Fibroblast of villous mesenchyme (primary cell): ENCODE measurements around the gene NSG1. TPM values are rescaled to one million over a fixed set of nuclear protein-coding genes. Genes with fewer than 3 reads are reported as not detected.

Source experiments
- DNase-seq: peaks from one replicate; pipeline ENCODE4 v3.0.0-alpha.2; 2010; ENCODE audit warnings: low read depth
- H3K4me3 ChIP-seq: 2 replicates; pipeline ENCODE4 v1.5.1; 2011; ENCODE audit warnings: low read depth, mild to moderate bottlenecking, low read length
- total RNA-seq: library from RNA; depleted of rRNA; stranded (reverse); fragments of >200 nt; gene quantifications from 2 replicates; pipeline ENCODE4 v1.2.3, GENCODE V29; 2012
- TF ChIP-seq, protein P1 (sequence below): IDR thresholded peaks from 2 replicates; pipeline ENCODE4 v1.5.1; 2012; ENCODE audit warnings: low read depth, mild to moderate bottlenecking, low read length; ENCODE audit not compliant: insufficient read depth

NSG1 gene, protein sequence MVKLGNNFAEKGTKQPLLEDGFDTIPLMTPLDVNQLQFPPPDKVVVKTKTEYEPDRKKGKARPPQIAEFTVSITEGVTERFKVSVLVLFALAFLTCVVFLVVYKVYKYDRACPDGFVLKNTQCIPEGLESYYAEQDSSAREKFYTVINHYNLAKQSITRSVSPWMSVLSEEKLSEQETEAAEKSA
- total RNA-seq: 0.32 and 0.86 TPM in 2 replicates

GRCh38 chr4:4386736-4387392, at the start of gene NSG1:
Gene NSG1 (plus strand): TSS chr4:4387102. CDS start chr4:4387630, 528 bp downstream.
- TF ChIP-seq, protein P1, sequence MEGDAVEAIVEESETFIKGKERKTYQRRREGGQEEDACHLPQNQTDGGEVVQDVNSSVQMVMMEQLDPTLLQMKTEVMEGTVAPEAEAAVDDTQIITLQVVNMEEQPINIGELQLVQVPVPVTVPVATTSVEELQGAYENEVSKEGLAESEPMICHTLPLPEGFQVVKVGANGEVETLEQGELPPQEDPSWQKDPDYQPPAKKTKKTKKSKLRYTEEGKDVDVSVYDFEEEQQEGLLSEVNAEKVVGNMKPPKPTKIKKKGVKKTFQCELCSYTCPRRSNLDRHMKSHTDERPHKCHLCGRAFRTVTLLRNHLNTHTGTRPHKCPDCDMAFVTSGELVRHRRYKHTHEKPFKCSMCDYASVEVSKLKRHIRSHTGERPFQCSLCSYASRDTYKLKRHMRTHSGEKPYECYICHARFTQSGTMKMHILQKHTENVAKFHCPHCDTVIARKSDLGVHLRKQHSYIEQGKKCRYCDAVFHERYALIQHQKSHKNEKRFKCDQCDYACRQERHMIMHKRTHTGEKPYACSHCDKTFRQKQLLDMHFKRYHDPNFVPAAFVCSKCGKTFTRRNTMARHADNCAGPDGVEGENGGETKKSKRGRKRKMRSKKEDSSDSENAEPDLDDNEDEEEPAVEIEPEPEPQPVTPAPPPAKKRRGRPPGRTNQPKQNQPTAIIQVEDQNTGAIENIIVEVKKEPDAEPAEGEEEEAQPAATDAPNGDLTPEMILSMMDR: no peak
- peak; percentile 27 for DNase-seq
- peak within 1 kb of the TSS; percentile 45 for H3K4me3 ChIP-seq

- no peak for DNase-seq
- no peak overlapping the region for H3K4me3 ChIP-seq
- TF ChIP-seq, protein P1: no peak
Observed at GRCh38 chr4:4338210-4339001, 48.5 kb upstream of the NSG1 start.

DNA sequence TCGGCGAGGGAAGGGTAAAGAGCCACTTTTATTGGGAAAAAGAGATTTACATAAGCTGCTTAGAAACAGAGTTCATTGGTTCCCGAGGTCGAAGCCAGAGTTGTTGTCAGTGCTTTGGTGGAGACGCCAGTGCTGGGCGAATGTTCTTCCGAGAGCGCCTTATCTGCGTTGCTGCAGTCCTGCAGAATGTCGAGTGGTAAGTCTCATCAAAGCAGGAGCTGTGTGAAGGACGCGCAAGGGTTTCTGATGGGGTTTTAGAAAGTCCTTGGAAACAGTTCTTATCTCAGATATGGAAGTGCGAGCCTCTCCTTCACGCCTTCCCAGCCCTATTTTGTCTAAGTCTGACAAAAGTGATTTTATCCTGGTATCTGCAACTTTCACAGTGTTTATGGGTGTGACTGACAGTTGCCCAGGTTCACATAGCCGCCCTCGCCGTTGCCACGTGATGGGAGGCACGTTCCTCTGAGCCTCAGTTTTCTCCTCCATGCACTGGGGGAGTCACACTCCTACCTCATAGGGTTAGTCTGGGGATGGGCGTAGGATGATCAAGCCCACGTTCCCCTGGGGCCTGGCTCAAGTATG, 47.3 kb upstream of the NSG1 start:
- TF ChIP-seq, protein P1: no peak
- H3K4me3 ChIP-seq: no peak overlapping the region
- peak; percentile 79 for DNase-seq

GRCh38 chr4:4341861-4342650, 44.8 kb upstream of the NSG1 start:
- TF ChIP-seq, protein P1: no peak
- H3K4me3 ChIP-seq: no peak overlapping the region
- DNase-seq: no peak

GRCh38 chr4:4343038-4343437, 43.9 kb upstream of the NSG1 start:
- TF ChIP-seq, protein P1: no peak
- no peak overlapping the region for H3K4me3 ChIP-seq
- DNase-seq: no peak

GRCh38 chr4:4344915-4345527, 41.9 kb upstream of the NSG1 start:
- TF ChIP-seq, protein P1: no peak
- no peak for DNase-seq
- H3K4me3 ChIP-seq: no peak overlapping the region
